Loucy (cell line): ENCODE measurements around the gene GRHL3.

Experiments
- H2AFZ ChIP-seq: fragments of 200-600 bp; sonication (generic); 2 replicates; pipeline ENCODE4 v1.6.0; 2016; ENCODE audit warnings: antibody characterized with exemption, mild to moderate bottlenecking, low read length, moderate library complexity
- H3F3A ChIP-seq: fragments of 200-600 bp; 2 replicates; pipeline ENCODE4 v1.6.0; 2016; ENCODE audit warnings: antibody characterized with exemption, low read depth, mild to moderate bottlenecking
- H3K27me3 ChIP-seq: fragments of 200-600 bp; sonication (generic); 2 replicates; pipeline ENCODE4 v1.6.1; 2014; ENCODE audit warnings: low read length, mild to moderate bottlenecking; ENCODE audit not compliant: insufficient read depth, poor library complexity, severe bottlenecking
- H3K36me3 ChIP-seq: fragments of 200-600 bp; sonication (generic); 2 replicates; pipeline ENCODE4 v1.6.1; 2016; ENCODE audit warnings: low read length; ENCODE audit not compliant: insufficient read depth
- H3K4me1 ChIP-seq: fragments of 200-600 bp; sonication (generic); 2 replicates; pipeline ENCODE4 v1.5.1; 2014; ENCODE audit warnings: low read length, mild to moderate bottlenecking; ENCODE audit not compliant: insufficient read depth, poor library complexity, severe bottlenecking
- H3K4me2 ChIP-seq: fragments of 200-600 bp; sonication (generic); 2 replicates; pipeline ENCODE4 v1.6.0; 2014; ENCODE audit warnings: antibody characterized with exemption, low read length, low read depth, mild to moderate bottlenecking; ENCODE audit not compliant: poor library complexity, severe bottlenecking
- H3K4me3 ChIP-seq: fragments of 200-600 bp; sonication (generic); 2 replicates; pipeline ENCODE4 v1.5.1; 2014; ENCODE audit warnings: low read length, mild to moderate bottlenecking, mixed read lengths; ENCODE audit not compliant: poor library complexity, severe bottlenecking
- H3K79me2 ChIP-seq: fragments of 200-600 bp; sonication (generic); 2 replicates; pipeline ENCODE4 v1.6.1; 2014; ENCODE audit warnings: low read length; ENCODE audit not compliant: insufficient read depth
- H3K9ac ChIP-seq: fragments of 200-600 bp; sonication (generic); 2 replicates; pipeline ENCODE4 v1.6.0; 2014; ENCODE audit warnings: mild to moderate bottlenecking, low read depth, low read length, moderate library complexity; ENCODE audit not compliant: poor library complexity, severe bottlenecking
- H3K9me2 ChIP-seq: fragments of 200-600 bp; sonication (generic); replicated peaks from 2 replicates; pipeline ENCODE4 v1.6.1; 2016; ENCODE audit warnings: low read depth, low read length, mixed read lengths
- H3K9me3 ChIP-seq: fragments of 200-600 bp; sonication (generic); 2 replicates; pipeline ENCODE4 v1.6.1; 2014; ENCODE audit warnings: mild to moderate bottlenecking, antibody characterized with exemption, low read length, low read depth; ENCODE audit not compliant: insufficient read depth
- H4K20me1 ChIP-seq: fragments of 200-600 bp; sonication (generic); 2 replicates; pipeline ENCODE4 v1.6.0; 2014; ENCODE audit warnings: antibody characterized with exemption, low read length, mild to moderate bottlenecking; ENCODE audit not compliant: insufficient read depth, poor library complexity, severe bottlenecking
- CTCF ChIP-seq: fragments of 200-600 bp; sonication (generic); conservative IDR thresholded peaks from 2 replicates; pipeline ENCODE4 v1.5.1; 2014; ENCODE audit warnings: mild to moderate bottlenecking, antibody characterized with exemption, low read length
- EZH2phosphoT487 ChIP-seq: fragments of 200-600 bp; IDR thresholded peaks from 2 replicates; pipeline ENCODE4 v1.6.1; 2018; ENCODE audit warnings: antibody characterized with exemption, mild to moderate bottlenecking, moderate library complexity, borderline replicate concordance

GRHL3 gene

GRCh38 chr1:24324903-24325302 lies 5.7 kb downstream of the GRHL3 start:
- Histone ChIP-seq H3K4me1 (peaks cover 51% of the 10 kb centered on the region), H3K4me3 (no peak overlapping the region), H3K4me2 (peak overlapping the region; percentile 9), H3K36me3 (no peaks in the 10 kb centered on the region), H3K79me2 (no peaks in the 10 kb centered on the region), H3K9me3 (no peaks in the 10 kb centered on the region), H3F3A (peaks cover 7% of the 10 kb centered on the region; the same call in 1 of the 2 replicates), H3K9me2 (no peaks in the 10 kb centered on the region), H2AFZ (no peak overlapping the region; the same call in 1 of the 2 replicates), H3K27me3 (no peaks in the 10 kb centered on the region), H3K9ac (no peak overlapping the region), H4K20me1 (no peaks in the 10 kb centered on the region)
- TF ChIP-seq EZH2phosphoT487 (no peak), CTCF (no peak)

- H3K4me2 ChIP-seq = peak overlapping the region; percentile 9
- TF ChIP-seq EZH2phosphoT487 (no peak), CTCF (no peak)
- peaks cover 7% of the 10 kb centered on the region; the same call in 1 of the 2 replicates for H3F3A ChIP-seq
- H3K27me3 ChIP-seq = no peaks in the 10 kb centered on the region
- H3K9me3 ChIP-seq = no peaks in the 10 kb centered on the region
- H3K4me3 ChIP-seq = no peak overlapping the region
- peaks cover 42% of the 10 kb centered on the region for H3K4me1 ChIP-seq
- no peak overlapping the region for H3K9ac ChIP-seq
- no peaks in the 10 kb centered on the region for H3K36me3 ChIP-seq
- H2AFZ ChIP-seq = no peak overlapping the region
- H4K20me1 ChIP-seq = no peaks in the 10 kb centered on the region
- H3K9me2 ChIP-seq = no peaks in the 10 kb centered on the region
- H3K79me2 ChIP-seq = no peaks in the 10 kb centered on the region
These were observed 6.7 kb downstream of the GRHL3 start for GRCh38 chr1:24325587-24326449.

GRCh38 chr1:24327486-24327885 lies 8.3 kb downstream of the GRHL3 start:
- Histone ChIP-seq H4K20me1 (no peaks in the 10 kb centered on the region), H3K36me3 (no peaks in the 10 kb centered on the region), H3K9ac (no peak overlapping the region), H3K4me3 (no peak overlapping the region), H3K4me1 (peaks cover 32% of the 10 kb centered on the region), H3K9me2 (no peaks in the 10 kb centered on the region), H3K9me3 (no peaks in the 10 kb centered on the region), H3F3A (no peaks in the 10 kb centered on the region; the same call in 1 of the 2 replicates), H3K79me2 (no peaks in the 10 kb centered on the region), H2AFZ (no peak overlapping the region), H3K4me2 (no peak overlapping the region), H3K27me3 (no peaks in the 10 kb centered on the region)
- no peak for TF ChIP-seq CTCF
- TF ChIP-seq EZH2phosphoT487 = no peak
